CD14-positive monocyte (primary cell): ENCODE data around the gene AMOTL1. TPM values are rescaled to one million over a fixed set of nuclear protein-coding genes. Genes with fewer than 3 reads are reported as not detected.

Source experiments
- DNase-seq, 3 donors: peaks; one replicate each; pipeline ENCODE4 v3.0.0-alpha.2; 2011 to 2022
- H2AFZ ChIP-seq: 2 replicates; pipeline ENCODE4 v1.6.0; 2012; ENCODE audit warnings: mild to moderate bottlenecking, low read depth, low read length, inconsistent platforms; ENCODE audit not compliant: insufficient read depth, poor library complexity, severe bottlenecking
- H3K27ac ChIP-seq, 2 donors: 1 replicate in 1 of 2; 2 replicates in 1 of 2; pipeline ENCODE4 v1.5.1; 2012 to 2013; ENCODE audit warnings: low read length in 2 of 2, control low read depth in 1 of 2, inconsistent platforms in 1 of 2, low read depth in 1 of 2, mild to moderate bottlenecking in 1 of 2
- H3K27me3 ChIP-seq, 2 donors: one replicate each; pipeline versions ENCODE4 v1.6.0 to v1.6.1; 2011 to 2013; ENCODE audit warnings: low read length in 2 of 2; ENCODE audit not compliant: control insufficient read depth in 2 of 2, insufficient read depth in 2 of 2
- H3K36me3 ChIP-seq, 2 donors: replicated peaks in 1 of 2; 1 replicate in 1 of 2; 2 replicates in 1 of 2; pipeline versions ENCODE4 v1.5.1 to v1.6.1; 2012 to 2013; ENCODE audit warnings: low read length in 2 of 2, control low read depth in 1 of 2, inconsistent platforms in 1 of 2, mild to moderate bottlenecking in 1 of 2; ENCODE audit not compliant: insufficient read depth in 2 of 2, control insufficient read depth in 1 of 2
- H3K4me1 ChIP-seq, 2 donors: 1 replicate in 1 of 2; 2 replicates in 1 of 2; pipeline versions ENCODE4 v1.5.1 to v1.6.1; 2012 to 2013; ENCODE audit warnings: low read length in 2 of 2, control low read depth in 1 of 2, inconsistent platforms in 1 of 2, mild to moderate bottlenecking in 1 of 2, moderate library complexity in 1 of 2; ENCODE audit not compliant: insufficient read depth in 2 of 2, control insufficient read depth in 1 of 2
- H3K4me2 ChIP-seq: replicated peaks from 2 replicates; pipeline ENCODE3; 2012; ENCODE audit warnings: low read length, moderate library complexity, mild to moderate bottlenecking; ENCODE audit not compliant: poor library complexity, severe bottlenecking; ENCODE audit errors: extremely low read depth
- H3K4me3 ChIP-seq, 3 experiments: fragments of 200-600 bp in 1 of 3; sonication (generic) in 1 of 3; replicated peaks in 1 of 3; 1 replicate in 2 of 3; 2 replicates in 1 of 3; pipeline ENCODE4 v1.5.1; 2011 to 2013; ENCODE audit warnings: low read length in 3 of 3, mild to moderate bottlenecking in 3 of 3, control low read depth in 2 of 3, low read depth in 2 of 3, inconsistent platforms in 1 of 3, moderate library complexity in 1 of 3
- H3K79me2 ChIP-seq: 2 replicates; pipeline ENCODE4 v1.6.0; 2012; ENCODE audit warnings: mild to moderate bottlenecking, control low read depth, inconsistent platforms, low read length, moderate library complexity; ENCODE audit not compliant: insufficient read depth
- H3K9ac ChIP-seq: 2 replicates; pipeline ENCODE4 v1.6.0; 2017; ENCODE audit warnings: low read length, mild to moderate bottlenecking; ENCODE audit not compliant: insufficient read depth, poor library complexity, severe bottlenecking
- H3K9me3 ChIP-seq, 2 donors: replicated peaks in 1 of 2; 1 replicate in 1 of 2; 2 replicates in 1 of 2; pipeline versions ENCODE4 v1.5.1 to v1.6.1; 2012 to 2013; ENCODE audit warnings: low read length in 2 of 2, control low read depth in 1 of 2; ENCODE audit not compliant: control insufficient read depth in 1 of 2, insufficient read depth in 1 of 2
- H4K20me1 ChIP-seq: 2 replicates; pipeline ENCODE4 v1.6.0; 2012; ENCODE audit warnings: mild to moderate bottlenecking, low read length, control low read depth, moderate library complexity; ENCODE audit not compliant: insufficient read depth
- H3K27ac Mint-ChIP-seq, 7 donors: one replicate each; pipeline ENCODE4 v1.8.0; 2020; ENCODE audit warnings: mild to moderate bottlenecking in 7 of 7, mixed read lengths in 7 of 7, moderate library complexity in 6 of 7, inconsistent platforms in 2 of 7
- H3K27me3 Mint-ChIP-seq, 3 donors: one replicate each; pipeline ENCODE4 v1.8.0; 2021 to 2022; ENCODE audit warnings: low read depth in 3 of 3, mild to moderate bottlenecking in 3 of 3, mixed read lengths in 3 of 3, moderate library complexity in 3 of 3, inconsistent platforms in 1 of 3
- H3K36me3 Mint-ChIP-seq, 2 donors: one replicate each; pipeline ENCODE4 v1.8.0; 2020; ENCODE audit warnings: mixed read lengths in 2 of 2, inconsistent platforms in 1 of 2, mild to moderate bottlenecking in 1 of 2
- H3K4me1 Mint-ChIP-seq: one replicate; pipeline ENCODE4 v1.8.0; 2020; ENCODE audit warnings: mild to moderate bottlenecking, mixed read lengths
- H3K4me3 Mint-ChIP-seq, 2 donors: one replicate each; pipeline ENCODE4 v1.8.0; 2020; ENCODE audit warnings: mild to moderate bottlenecking in 2 of 2, mixed read lengths in 2 of 2, moderate library complexity in 1 of 2
- H3K9me3 Mint-ChIP-seq, 7 donors: one replicate each; pipeline ENCODE4 v1.8.0; 2020 to 2022; ENCODE audit warnings: mixed read lengths in 7 of 7, mild to moderate bottlenecking in 6 of 7, moderate library complexity in 6 of 7, inconsistent platforms in 2 of 7
- WGBS: methylation state at CpG from one replicate; pipeline ENCODE4 v1.1.5; 2013; ENCODE audit warnings: missing lambda C conversion rate; ENCODE audit not compliant: insufficient coverage; 5-methylcytosine and 5-hydroxymethylcytosine counted together
- intact Hi-C, 2 donors: fragments of 100-400 bp; cut with micrococcal nuclease; formaldehyde crosslinking; loops; one replicate each; pipeline versions ENCODE4 v1.15.0 to v1.15.1; 2023
- polyA plus RNA-seq, 3 donors: library from polyadenylated mRNA; depleted of rRNA in 1 of 3; unstranded in 2 of 3; stranded (reverse) in 1 of 3; fragments of 300-500 nt in 2 of 3; fragments of >200 nt in 1 of 3; fragmentation: Illumina TruSeq in 2 of 3; gene quantifications; 1 replicate in 2 of 3; 2 replicates in 1 of 3; pipeline ENCODE4 v1.2.3, GENCODE V29; 2012 to 2021
- TF ChIP-seq, protein P1 (sequence below): fragments of 200-600 bp; IDR thresholded peaks from one replicate; pipeline ENCODE4 v1.8.0; 2022; ENCODE audit warnings: antibody characterized with exemption, mild to moderate bottlenecking

The AMOTL1 gene
- polyA plus RNA-seq, 3 donors: 0.41 to 0.66 (median 0.46) TPM

GRCh38 chr11:94762208-94762607 lies 5.9 kb upstream of the AMOTL1 start:
- no peak overlapping the region for H3K27ac ChIP-seq
- H3K4me1 ChIP-seq: no peaks in the 10 kb centered on the region
- Mint-ChIP-seq H3K9me3 (no peaks in the 10 kb centered on the region), H3K27me3 (peaks cover 0 to 2% (median 2%) of the 10 kb centered on the region in 3 donors), H3K4me3 (no peak overlapping the region), H3K36me3 (no peaks in the 10 kb centered on the region), H3K27ac (no peak overlapping the region), H3K4me1 (peaks cover 2% of the 10 kb centered on the region)
- no peaks in the 10 kb centered on the region for H3K9me3 ChIP-seq
- H2AFZ ChIP-seq: no peak overlapping the region
- no peaks in the 10 kb centered on the region for H3K36me3 ChIP-seq
- H3K79me2 ChIP-seq: no peaks in the 10 kb centered on the region
- no peak overlapping the region for H3K4me2 ChIP-seq
- no CpG with 5 or more reads among the region's 1 CpG for WGBS
- H4K20me1 ChIP-seq: no peaks in the 10 kb centered on the region
- H3K4me3 ChIP-seq: no peak overlapping the region
- no peak for DNase-seq
- H3K9ac ChIP-seq: no peak overlapping the region
- intact Hi-C loops: no loop called here
- TF ChIP-seq, protein P1, sequence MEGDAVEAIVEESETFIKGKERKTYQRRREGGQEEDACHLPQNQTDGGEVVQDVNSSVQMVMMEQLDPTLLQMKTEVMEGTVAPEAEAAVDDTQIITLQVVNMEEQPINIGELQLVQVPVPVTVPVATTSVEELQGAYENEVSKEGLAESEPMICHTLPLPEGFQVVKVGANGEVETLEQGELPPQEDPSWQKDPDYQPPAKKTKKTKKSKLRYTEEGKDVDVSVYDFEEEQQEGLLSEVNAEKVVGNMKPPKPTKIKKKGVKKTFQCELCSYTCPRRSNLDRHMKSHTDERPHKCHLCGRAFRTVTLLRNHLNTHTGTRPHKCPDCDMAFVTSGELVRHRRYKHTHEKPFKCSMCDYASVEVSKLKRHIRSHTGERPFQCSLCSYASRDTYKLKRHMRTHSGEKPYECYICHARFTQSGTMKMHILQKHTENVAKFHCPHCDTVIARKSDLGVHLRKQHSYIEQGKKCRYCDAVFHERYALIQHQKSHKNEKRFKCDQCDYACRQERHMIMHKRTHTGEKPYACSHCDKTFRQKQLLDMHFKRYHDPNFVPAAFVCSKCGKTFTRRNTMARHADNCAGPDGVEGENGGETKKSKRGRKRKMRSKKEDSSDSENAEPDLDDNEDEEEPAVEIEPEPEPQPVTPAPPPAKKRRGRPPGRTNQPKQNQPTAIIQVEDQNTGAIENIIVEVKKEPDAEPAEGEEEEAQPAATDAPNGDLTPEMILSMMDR: no peak
- H3K27me3 ChIP-seq: peaks cover 0 to under 1% of the 10 kb centered on the region in 2 donors

- H3K4me3 Mint-ChIP-seq: no peak overlapping the region
- H3K9me3 ChIP-seq: no peaks in the 10 kb centered on the region
- H3K4me2 ChIP-seq: no peak overlapping the region
- no peak overlapping the region for H2AFZ ChIP-seq
- peaks cover 3 to 6% (median 6%) of the 10 kb centered on the region in 3 donors for H3K27me3 Mint-ChIP-seq
- no peaks in the 10 kb centered on the region for H3K4me1 ChIP-seq
- no peaks in the 10 kb centered on the region for H3K9me3 Mint-ChIP-seq
- H3K4me3 ChIP-seq: no peak overlapping the region
- no peaks in the 10 kb centered on the region for H4K20me1 ChIP-seq
- no peaks in the 10 kb centered on the region for H3K36me3 ChIP-seq
- TF ChIP-seq, protein P1: no peak
- no peak overlapping the region for H3K9ac ChIP-seq
- H3K27me3 ChIP-seq: peaks cover 0 to 8% of the 10 kb centered on the region in 2 donors
- H3K4me1 Mint-ChIP-seq: peaks cover 4% of the 10 kb centered on the region
- intact Hi-C loops: no loop called here
- no peaks in the 10 kb centered on the region for H3K36me3 Mint-ChIP-seq
- H3K27ac ChIP-seq: no peak overlapping the region
- no peak overlapping the region for H3K27ac Mint-ChIP-seq
- H3K79me2 ChIP-seq: no peaks in the 10 kb centered on the region
- no peak for DNase-seq
- 94% methylated on average over 2 of the region's 2 CpGs for WGBS
These were observed 5.2 kb upstream of the AMOTL1 start for GRCh38 chr11:94762995-94763394.
